Activated CD4-positive, alpha-beta memory T cell treated with anti-CD3 and anti-CD28 coated beads, Interleukin-2, amount 10 ng/mL, durations not matched to agents 7 days and 5 days (primary cell): ENCODE data around the gene LSM5. TPM values are rescaled to one million over a fixed set of nuclear protein-coding genes. Genes with fewer than 3 reads are reported as not detected.
"Not testable (repeated sequence)": the region's sequence is repeated elsewhere in the genome, so short reads cannot be mapped to it uniquely, and the experiment has no call there.

Source experiments
- CTCF ChIA-PET: fragments of 350-600 bp; sonication (Branson Sonifier 250); formaldehyde crosslinking; loops from one replicate; lab custom pipeline; 2021; ENCODE audit warnings: antibody characterized with exemption, inconsistent platforms; lab: Charles Lee
- POLR2A ChIA-PET: fragments of 350-600 bp; sonication (Branson Sonifier 250); formaldehyde crosslinking; loops from one replicate; lab custom pipeline; 2021; ENCODE audit warnings: antibody characterized with exemption; lab: Charles Lee
- DNase-seq: peaks from one replicate; pipeline ENCODE4 v3.0.0-alpha.2; 2020
- H3K27ac Mint-ChIP-seq: one replicate; pipeline ENCODE4 v1.8.0; 2021; ENCODE audit warnings: mild to moderate bottlenecking, mixed read lengths
- H3K27me3 Mint-ChIP-seq: one replicate; pipeline ENCODE4 v1.8.0; 2021; ENCODE audit warnings: mixed read lengths
- H3K36me3 Mint-ChIP-seq: one replicate; pipeline ENCODE4 v1.8.0; 2021; ENCODE audit warnings: low read depth, mixed read lengths
- H3K4me1 Mint-ChIP-seq: one replicate; pipeline ENCODE4 v1.8.0; 2021; ENCODE audit warnings: mixed read lengths
- H3K4me3 Mint-ChIP-seq: one replicate; pipeline ENCODE4 v1.8.0; 2021; ENCODE audit warnings: mild to moderate bottlenecking, mixed read lengths
- H3K9me3 Mint-ChIP-seq: one replicate; pipeline ENCODE4 v1.8.0; 2021; ENCODE audit warnings: mixed read lengths
- total RNA-seq, 2 experiments: library from RNA; stranded (reverse); gene quantifications; one replicate each; pipeline ENCODE4 v1.2.3, GENCODE V29; 2021

Gene LSM5
- total RNA-seq, 2 experiments from 2014 or later = 69.4 to 70.1 TPM

GRCh38 chr7:32519763-32520162, 29.6 kb upstream of the LSM5 start:
- ChIA-PET CTCF (interaction anchor here (0.6 kb wide), 1 partner anchor 1468 kb away, joined by 3 read pairs; no protein-coding TSS in a partner anchor), POLR2A (no interaction called here)
- H3K4me1 Mint-ChIP-seq = peaks cover 13% of the 10 kb centered on the region
- H3K9me3 Mint-ChIP-seq = peaks cover 41% of the 10 kb centered on the region
- no peaks in the 10 kb centered on the region for H3K27me3 Mint-ChIP-seq
- DNase-seq = no peak
- H3K36me3 Mint-ChIP-seq = peaks cover 68% of the 10 kb centered on the region
- no peak overlapping the region for H3K27ac Mint-ChIP-seq
- no peak overlapping the region for H3K4me3 Mint-ChIP-seq

GRCh38 chr7:32518534-32519140, 28.5 kb upstream of the LSM5 start:
- ChIA-PET POLR2A (interaction anchor here (1.3 kb wide), 1 partner anchor 23 kb away, joined by 4 read pairs; the partner anchor contains the start of gene AVL9), CTCF (no interaction called here)
- Mint-ChIP-seq H3K4me3 (no peak overlapping the region), H3K4me1 (peaks cover 16% of the 10 kb centered on the region), H3K27me3 (no peaks in the 10 kb centered on the region), H3K27ac (no peak overlapping the region), H3K9me3 (peaks cover 45% of the 10 kb centered on the region), H3K36me3 (peaks cover 74% of the 10 kb centered on the region)
- DNase-seq = no peak

GRCh38 chr7:32516551-32517100, 26.4 kb upstream of the LSM5 start:
- CTCF ChIA-PET = no interaction called here
- Mint-ChIP-seq H3K4me3 (no peak overlapping the region), H3K27me3 (no peaks in the 10 kb centered on the region), H3K27ac (no peak overlapping the region), H3K9me3 (peaks cover 33% of the 10 kb centered on the region), H3K36me3 (peaks cover 77% of the 10 kb centered on the region), H3K4me1 (peaks cover 22% of the 10 kb centered on the region)
- no peak for DNase-seq
- POLR2A ChIA-PET = no interaction called here

GRCh38 chr7:32515890-32516550, 25.8 kb upstream of the LSM5 start:
- H3K4me1 Mint-ChIP-seq = peaks cover 27% of the 10 kb centered on the region
- H3K36me3 Mint-ChIP-seq = peaks cover 76% of the 10 kb centered on the region
- no peak overlapping the region for H3K4me3 Mint-ChIP-seq
- no peak overlapping the region for H3K27ac Mint-ChIP-seq
- peaks cover 29% of the 10 kb centered on the region for H3K9me3 Mint-ChIP-seq
- DNase-seq = no peak
- ChIA-PET POLR2A (no interaction called here), CTCF (no interaction called here)
- H3K27me3 Mint-ChIP-seq = no peaks in the 10 kb centered on the region

- H3K27ac Mint-ChIP-seq = no peak overlapping the region
- POLR2A ChIA-PET = no interaction called here
- no peak overlapping the region for H3K4me3 Mint-ChIP-seq
- DNase-seq = no peak
- peaks cover 27% of the 10 kb centered on the region for H3K4me1 Mint-ChIP-seq
- H3K9me3 Mint-ChIP-seq = peaks cover 17% of the 10 kb centered on the region
- H3K27me3 Mint-ChIP-seq = no peaks in the 10 kb centered on the region
- H3K36me3 Mint-ChIP-seq = peaks cover 78% of the 10 kb centered on the region
- CTCF ChIA-PET = no interaction called here
Measured at GRCh38 chr7:32513210-32513609, 23.0 kb upstream of the LSM5 start.

- H3K36me3 Mint-ChIP-seq = peaks cover 79% of the 10 kb centered on the region
- CTCF ChIA-PET = no interaction called here
- no peaks in the 10 kb centered on the region for H3K27me3 Mint-ChIP-seq
- no peak overlapping the region for H3K4me3 Mint-ChIP-seq
- POLR2A ChIA-PET = no interaction called here
- H3K4me1 Mint-ChIP-seq = peaks cover 32% of the 10 kb centered on the region
- H3K27ac Mint-ChIP-seq = no peak overlapping the region
- H3K9me3 Mint-ChIP-seq = peaks cover 10% of the 10 kb centered on the region
- no peak for DNase-seq
Measured at GRCh38 chr7:32511791-32512190, 21.6 kb upstream of the LSM5 start.

- H3K27ac Mint-ChIP-seq = no peak overlapping the region
- peaks cover 44% of the 10 kb centered on the region for H3K36me3 Mint-ChIP-seq
- no peak for DNase-seq
- ChIA-PET POLR2A (interaction anchor here (2.3 kb wide), 1 partner anchor 12 kb away, joined by 11 read pairs; the partner anchor contains the start of gene AVL9), CTCF (no interaction called here)
- H3K4me3 Mint-ChIP-seq = no peak overlapping the region
- H3K9me3 Mint-ChIP-seq = peaks cover 5% of the 10 kb centered on the region
- H3K27me3 Mint-ChIP-seq = no peaks in the 10 kb centered on the region
- peaks cover 31% of the 10 kb centered on the region for H3K4me1 Mint-ChIP-seq
Measured at GRCh38 chr7:32507414-32507813, 17.2 kb upstream of the LSM5 start.

GRCh38 chr7:32506266-32507054, 16.3 kb upstream of the LSM5 start:
- peaks cover 3% of the 10 kb centered on the region for H3K9me3 Mint-ChIP-seq
- CTCF ChIA-PET = interaction anchor here (1.5 to 1.7 kb wide), 2 partner anchors 11 to 27 kb away, joined by 3 to 4 read pairs; partner anchors contain the start of gene AVL9
- peak overlapping the region; percentile 47 for H3K27ac Mint-ChIP-seq
- H3K27me3 Mint-ChIP-seq = no peaks in the 10 kb centered on the region
- H3K36me3 Mint-ChIP-seq = peaks cover 36% of the 10 kb centered on the region
- DNase-seq = no peak
- POLR2A ChIA-PET = interaction anchor here (2.3 kb wide), 1 partner anchor 11 kb away, joined by 11 read pairs; the partner anchor contains the start of gene AVL9
- peaks cover 28% of the 10 kb centered on the region for H3K4me1 Mint-ChIP-seq
- no peak overlapping the region for H3K4me3 Mint-ChIP-seq

- no peaks in the 10 kb centered on the region for H3K27me3 Mint-ChIP-seq
- H3K9me3 Mint-ChIP-seq = no peaks in the 10 kb centered on the region
- ChIA-PET CTCF (no interaction called here), POLR2A (interaction anchor here (1.8 kb wide), 1 partner anchor 13 kb away, joined by 6 read pairs; the partner anchor contains the start of gene LSM5)
- H3K36me3 Mint-ChIP-seq = peaks cover 35% of the 10 kb centered on the region
- no peak for DNase-seq
- peak overlapping the region; percentile 71 for H3K27ac Mint-ChIP-seq
- H3K4me3 Mint-ChIP-seq = no peak overlapping the region
- peaks cover 46% of the 10 kb centered on the region for H3K4me1 Mint-ChIP-seq
Measured at GRCh38 chr7:32502728-32503127, 12.5 kb upstream of the LSM5 start.

- ChIA-PET POLR2A (interaction anchor here (1.4 to 1.8 kb wide), 2 partner anchors 12 to 60 kb away, joined by 3 to 6 read pairs; partner anchors contain the start of gene LSM5), CTCF (interaction anchor here (0.8 kb wide), 1 partner anchor 10 kb away, joined by 3 read pairs; no protein-coding TSS in a partner anchor)
- H3K9me3 Mint-ChIP-seq = no peaks in the 10 kb centered on the region
- H3K27me3 Mint-ChIP-seq = no peaks in the 10 kb centered on the region
- H3K36me3 Mint-ChIP-seq = peaks cover 33% of the 10 kb centered on the region
- H3K4me3 Mint-ChIP-seq = no peak overlapping the region
- no peak for DNase-seq
- peaks cover 49% of the 10 kb centered on the region for H3K4me1 Mint-ChIP-seq
- H3K27ac Mint-ChIP-seq = no peak overlapping the region
Measured at GRCh38 chr7:32501522-32501921, 11.3 kb upstream of the LSM5 start.

- peaks cover 34% of the 10 kb centered on the region for H3K36me3 Mint-ChIP-seq
- POLR2A ChIA-PET = interaction anchor here (0.9 to 1.8 kb wide), 3 partner anchors 9 to 61 kb away, joined by 3 to 6 read pairs (median 4); partner anchors contain the start of gene LSM5
- no peak for DNase-seq
Measured at GRCh38 chr7:32500922-32501341, 10.8 kb upstream of the LSM5 start.

GRCh38 chr7:32500216-32500615, 10.0 kb upstream of the LSM5 start:
- H3K9me3 Mint-ChIP-seq, H3K27ac Mint-ChIP-seq, H3K27me3 Mint-ChIP-seq, DNase-seq, CTCF ChIA-PET, H3K4me3 Mint-ChIP-seq: not testable (repeated sequence)
- POLR2A ChIA-PET = interaction anchor here (0.9 kb wide), 1 partner anchor 9 kb away, joined by 4 read pairs; no protein-coding TSS in a partner anchor
- Mint-ChIP-seq H3K36me3 (peaks cover 36% of the 10 kb centered on the region), H3K4me1 (peaks cover 47% of the 10 kb centered on the region)

More at GRCh38 chr7:32500922-32501341, 10.8 kb upstream of the LSM5 start:
- Mint-ChIP-seq H3K27ac (peak overlapping the region; percentile 41), H3K9me3 (no peaks in the 10 kb centered on the region), H3K4me3 (no peak overlapping the region), H3K4me1 (peaks cover 50% of the 10 kb centered on the region), H3K27me3 (no peaks in the 10 kb centered on the region)
- CTCF ChIA-PET = interaction anchor here (0.8 kb wide), 1 partner anchor 10 kb away, joined by 3 read pairs; no protein-coding TSS in a partner anchor
